ENCODE results near the gene RPP21. TPM values are rescaled to one million over a fixed set of nuclear protein-coding genes. Genes with fewer than 3 reads are reported as not detected.

RPP21 gene
- total and polyA plus RNA-seq, 10 of the 15 experiments (the other 5 are each of a cell fraction or from before 2014, with no cell fraction given) = 14.3 to 94.6 (median 42.1) TPM

- ChIA-PET CTCF (interaction anchor here (1.0 to 1.1 kb wide), 2 partner anchors 125 to 286 kb away, joined by 3 to 4 read pairs; no protein-coding TSS in a partner anchor), POLR2A (interaction anchor here (0.7 to 1.3 kb wide), 3 partner anchors 16 to 131 kb away, joined by 3 read pairs; partner anchors contain the start of gene TRIM26), SMC1A (ENCODE audit: uncharacterized antibody, unreplicated experiment) (interaction anchor here (0.9 kb wide), 1 partner anchor 18 kb away, joined by 3 read pairs; no protein-coding TSS in a partner anchor), RAD21 (ENCODE audit: unreplicated experiment) (interaction anchor here (0.9 kb wide), 1 partner anchor 13 kb away, joined by 3 read pairs; no protein-coding TSS in a partner anchor)
- H3K4me1 ChIP-seq (ENCODE audit: control insufficient read depth, insufficient read depth, low read length) = peaks cover 10% of the 10 kb centered on the region
- intact Hi-C loops (cut with micrococcal nuclease; ENCODE audit: unreplicated experiment) (no loop called here), in situ Hi-C loops (cut with MboI) (no loop called here)
- H3K79me2 ChIP-seq (ENCODE audit: control insufficient read depth, insufficient read depth, low read length) = no peaks in the 10 kb centered on the region
- ATAC-seq = no peak
- H3K4me3 ChIP-seq = 0 out of 2 replicates have a peak overlapping the region, but pooled peaks have one; percentile 75
- H3K9me3 ChIP-seq (replicated peaks; ENCODE audit: control insufficient read depth, insufficient read depth, low read length) = no peaks in the 10 kb centered on the region
- FAIRE-seq = no peak
- WGBS (ENCODE audit: insufficient coverage, insufficient replicate concordance, low lambda C conversion rate, missing lambda C conversion rate) = 38% methylated on average over 4 of the region's 4 CpGs
- BruUV-seq (replicated peaks) = no TSS peak
- H3K27me3 ChIP-seq (replicated peaks in 1 of 2; ENCODE audit: control insufficient read depth in 2 of 2, insufficient read depth in 2 of 2, low read length in 1 of 2) = no peaks in the 10 kb centered on the region
- H3K36me3 ChIP-seq (ENCODE audit: control insufficient read depth in 2 of 2, insufficient read depth in 2 of 2, low read length in 1 of 2) = peaks cover 0 to 2% of the 10 kb centered on the region in 2 experiments; a peak in 2 of 4 replicates
- no peak overlapping the region for H3K27ac ChIP-seq (ENCODE audit: control insufficient read depth, insufficient read depth)
- peak overlapping the region; percentile 73 for H2AFZ ChIP-seq (ENCODE audit: control insufficient read depth, low read depth, low read length)
- H3K9ac ChIP-seq (ENCODE audit: control insufficient read depth, insufficient read depth, low read length) = no peak overlapping the region
- no peak for DNase-seq (ENCODE audit: low read depth, low spot score)
- H3K4me2 ChIP-seq (ENCODE audit: control insufficient read depth, insufficient read depth) = peak overlapping the region; percentile 45; the same call in 1 of the 2 replicates
- TF ChIP-seq SMAD1 (IDR thresholded peaks at IDR 0.05; ENCODE audit: low read depth, partially characterized antibody) = no peak
- no peak for TF ChIP-seq PAX8 (IDR thresholded peaks at IDR 0.05)
- TF ChIP-seq EP300 (IDR thresholded peaks at IDR 0.05; ENCODE audit: borderline replicate concordance in 1 of 2, control insufficient read depth in 1 of 2, low read depth in 2 of 2, low read length in 2 of 2) = no peak
- TF ChIP-seq REST (IDR thresholded peaks at IDR 0.05; ENCODE audit: low read depth, low read length) = no peak
- TF ChIP-seq CBFB (IDR thresholded peaks at IDR 0.05; ENCODE audit: low read depth) = no peak
- TF ChIP-seq BHLHE40 (IDR thresholded peaks at IDR 0.05; ENCODE audit: borderline replicate concordance in 1 of 2, low read depth in 2 of 2, low read length in 1 of 2) = no peak
- no peak for TF ChIP-seq YBX1 (IDR thresholded peaks at IDR 0.05)
- no peaks in the 10 kb centered on the region for H4K20me1 ChIP-seq (ENCODE audit: control insufficient read depth, insufficient read depth)
These were observed 627 bp upstream of the RPP21 start for GRCh38 chr6:30344191-30344867.
